GM12878 (cell line): Measurements from ENCODE around the gene SCG2. TPM values are rescaled to one million over a fixed set of nuclear protein-coding genes. Genes with fewer than 3 reads are reported as not detected.

Experiments
- ETV6 ChIP-seq, 2 experiments: fragments of 450-650 bp in 1 of 2; IDR thresholded peaks in 1 of 2; conservative IDR thresholded peaks in 1 of 2; 2 replicates each; pipeline ENCODE4 v1.6.1; 2014; ENCODE audit warnings: antibody characterized with exemption in 1 of 2, borderline replicate concordance in 1 of 2, low read depth in 1 of 2, mild to moderate bottlenecking in 1 of 2, moderate library complexity in 1 of 2
- HSF1 ChIP-seq: fragments of 150-350 bp; IDR thresholded peaks from 2 replicates; pipeline ENCODE4 v1.6.1; 2014; ENCODE audit warnings: mild to moderate bottlenecking, low read depth, low read length
- IRF4 ChIP-seq: IDR thresholded peaks from 2 replicates; pipeline ENCODE4 v1.6.1; 2011; ENCODE audit warnings: low read depth, low read length
- PML ChIP-seq: IDR thresholded peaks from 2 replicates; pipeline ENCODE4 v1.6.1; 2012; ENCODE audit warnings: low read length, inconsistent platforms
- polyA plus RNA-seq, 11 experiments: library from polyadenylated mRNA; depleted of rRNA in 4 of 11; unstranded in 6 of 11; stranded (reverse) in 5 of 11; fragments of >200 nt; fragmentation: Nextera tagmentation in 4 of 11; fragmentation: Illumina TruSeq in 1 of 11; extraction: Ambion mirVana in 4 of 11; extraction: Trizol in 1 of 11; gene quantifications; 1 replicate in 1 of 11; 2 replicates in 10 of 11; pipeline versions ENCODE4 v1.2.1 to v1.2.3, GENCODE V29; 2011 to 2016; ENCODE audit warnings: inconsistent platforms in 2 of 11, missing spikeins in 2 of 11, low read depth in 1 of 11
- total RNA-seq, 4 experiments: library from RNA; depleted of rRNA in 3 of 4; stranded (reverse); fragments of >200 nt in 3 of 4; fragmentation: Illumina TruSeq in 1 of 4; extraction: Trizol in 1 of 4; gene quantifications; 2 replicates each; pipeline versions ENCODE4 v1.2.1 to v1.2.3, GENCODE V29; 2013 to 2021
- TF ChIP-seq, protein P1 (sequence below): IDR thresholded peaks from 2 replicates; pipeline ENCODE4 v1.6.1; 2011; ENCODE audit warnings: low read depth, low read length, improper control_type of control experiment, borderline replicate concordance

Gene SCG2
- total and polyA plus RNA-seq, 10 of the 15 experiments (the other 5 are each of a cell fraction or from before 2014, with no cell fraction given), result 0.05 TPM; not detected in 9

DNA sequence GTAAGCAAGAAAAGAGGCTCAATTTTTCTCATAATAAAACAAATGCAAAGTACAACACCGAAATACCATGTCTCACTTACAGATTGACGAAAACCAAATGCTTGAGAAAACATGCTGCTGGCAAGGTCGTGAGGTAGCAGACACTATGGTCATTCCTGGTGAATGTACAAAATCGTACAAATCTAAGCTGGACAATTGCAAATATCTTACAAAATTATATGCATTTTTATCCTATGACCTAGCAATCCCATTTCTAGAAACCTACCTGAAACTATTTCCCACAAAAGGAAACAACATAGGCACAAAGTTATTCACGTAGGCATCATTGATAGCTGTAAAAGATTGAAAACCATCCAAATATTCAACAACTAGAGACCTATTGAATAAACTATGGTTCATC is 54.0 kb downstream of the SCG2 start (continued):
- no peak for TF ChIP-seq HSF1
- TF ChIP-seq, protein P1, sequence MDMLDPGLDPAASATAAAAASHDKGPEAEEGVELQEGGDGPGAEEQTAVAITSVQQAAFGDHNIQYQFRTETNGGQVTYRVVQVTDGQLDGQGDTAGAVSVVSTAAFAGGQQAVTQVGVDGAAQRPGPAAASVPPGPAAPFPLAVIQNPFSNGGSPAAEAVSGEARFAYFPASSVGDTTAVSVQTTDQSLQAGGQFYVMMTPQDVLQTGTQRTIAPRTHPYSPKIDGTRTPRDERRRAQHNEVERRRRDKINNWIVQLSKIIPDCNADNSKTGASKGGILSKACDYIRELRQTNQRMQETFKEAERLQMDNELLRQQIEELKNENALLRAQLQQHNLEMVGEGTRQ, result no peak
- TF ChIP-seq IRF4, result no peak
- no peak for TF ChIP-seq PML
- no peak for TF ChIP-seq ETV6 (conservative IDR thresholded peaks at IDR 0.05 in 1 of 2, IDR thresholded peaks at IDR 0.05 in 1 of 2; ENCODE audit: borderline replicate concordance in 1 of 2, low read depth in 1 of 2)

Other genes starting within 250 kb of the SCG2 start
- gene AP1S3, start 235.2 kb upstream of the SCG2 start, total RNA-seq (2014; rRNA removed), result 5.6 and 6.9 TPM in 2 replicates
- gene AP1S3, start 235.2 kb upstream of the SCG2 start, total RNA-seq (2014; rRNA removed; fragmentation: Illumina TruSeq; extraction: Trizol), result 9.2 and 9.5 TPM in 2 replicates
- 7.6 and 9.2 TPM in 2 replicates for gene AP1S3, start 235.2 kb upstream of the SCG2 start, total RNA-seq (2021)
- gene AP1S3, start 235.2 kb upstream of the SCG2 start, polyA plus RNA-seq (2011; rRNA removed), result 8.4 and 13.9 TPM in 2 replicates
- gene AP1S3, start 235.2 kb upstream of the SCG2 start, polyA plus RNA-seq (2014; fragmentation: Illumina TruSeq; extraction: Trizol), result 9.7 and 10.6 TPM in 2 replicates
- 1 to 10 TPM; 2.6 to 3.3 TPM for gene AP1S3, start 235.2 kb upstream of the SCG2 start, polyA plus RNA-seq (2014; fragmentation: Nextera tagmentation; extraction: Ambion mirVana)
- gene AP1S3, start 235.2 kb upstream of the SCG2 start, polyA plus RNA-seq (2014; rRNA removed), result 11.5 and 11.8 TPM in 2 replicates
- 10 to 100 TPM; 13.0 to 14.3 TPM for gene AP1S3, start 235.2 kb upstream of the SCG2 start, polyA plus RNA-seq (2016; fragmentation: Nextera tagmentation; extraction: Ambion mirVana)